BE2C (cell line): ENCODE data around the gene ELP5.

Experiments used
- DNase-seq: peaks from one replicate; pipeline ENCODE4 v3.0.0-alpha.2; 2020
- H3K27me3 ChIP-seq: fragments of 250-450 bp; sonication (Bioruptor Pico); 2 replicates; pipeline ENCODE4 v1.5.1; 2020; ENCODE audit warnings: mild to moderate bottlenecking
- H3K36me3 ChIP-seq: fragments of 250-450 bp; sonication (Bioruptor Pico); 2 replicates; pipeline ENCODE4 v1.5.1; 2020; ENCODE audit warnings: mild to moderate bottlenecking
- H3K4me1 ChIP-seq: fragments of 250-450 bp; sonication (Bioruptor Pico); 2 replicates; pipeline ENCODE4 v1.5.1; 2020
- H3K4me3 ChIP-seq: 2 replicates; pipeline ENCODE4 v1.5.1; 2011; ENCODE audit warnings: low read depth, low read length
- H3K9me3 ChIP-seq: fragments of 250-450 bp; sonication (Bioruptor Pico); 2 replicates; pipeline ENCODE4 v1.5.1; 2020
- TF ChIP-seq, protein P1 (sequence below): IDR thresholded peaks from 2 replicates; pipeline ENCODE4 v1.5.1; 2012; ENCODE audit warnings: mild to moderate bottlenecking, low read depth, low read length

Gene ELP5

DNA sequence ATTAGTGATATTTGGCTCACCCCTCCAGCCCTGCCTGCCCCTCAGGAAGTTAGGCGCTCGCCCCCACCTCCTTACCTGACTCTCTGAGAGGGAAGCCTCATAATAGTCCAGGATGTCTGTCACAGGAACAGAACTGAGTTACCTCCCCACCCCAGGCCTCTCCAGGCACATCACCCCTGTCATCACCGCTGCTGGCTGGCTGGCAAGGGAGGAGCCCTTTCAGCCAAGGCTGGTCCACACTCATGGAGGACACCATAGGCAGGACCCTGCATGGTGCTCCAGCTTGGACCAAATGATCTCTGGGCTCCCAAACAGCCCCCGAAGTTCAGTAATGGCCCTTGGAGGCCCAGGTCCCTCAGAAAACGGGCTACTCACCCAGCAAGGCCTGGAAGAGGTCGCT, 33.8 kb upstream of the ELP5 start:
- peaks cover 8% of the 10 kb centered on the region; the same call in 1 of the 2 replicates for H3K4me1 ChIP-seq
- DNase-seq = no peak
- peaks cover 4% of the 10 kb centered on the region for H3K36me3 ChIP-seq
- TF ChIP-seq, protein P1, sequence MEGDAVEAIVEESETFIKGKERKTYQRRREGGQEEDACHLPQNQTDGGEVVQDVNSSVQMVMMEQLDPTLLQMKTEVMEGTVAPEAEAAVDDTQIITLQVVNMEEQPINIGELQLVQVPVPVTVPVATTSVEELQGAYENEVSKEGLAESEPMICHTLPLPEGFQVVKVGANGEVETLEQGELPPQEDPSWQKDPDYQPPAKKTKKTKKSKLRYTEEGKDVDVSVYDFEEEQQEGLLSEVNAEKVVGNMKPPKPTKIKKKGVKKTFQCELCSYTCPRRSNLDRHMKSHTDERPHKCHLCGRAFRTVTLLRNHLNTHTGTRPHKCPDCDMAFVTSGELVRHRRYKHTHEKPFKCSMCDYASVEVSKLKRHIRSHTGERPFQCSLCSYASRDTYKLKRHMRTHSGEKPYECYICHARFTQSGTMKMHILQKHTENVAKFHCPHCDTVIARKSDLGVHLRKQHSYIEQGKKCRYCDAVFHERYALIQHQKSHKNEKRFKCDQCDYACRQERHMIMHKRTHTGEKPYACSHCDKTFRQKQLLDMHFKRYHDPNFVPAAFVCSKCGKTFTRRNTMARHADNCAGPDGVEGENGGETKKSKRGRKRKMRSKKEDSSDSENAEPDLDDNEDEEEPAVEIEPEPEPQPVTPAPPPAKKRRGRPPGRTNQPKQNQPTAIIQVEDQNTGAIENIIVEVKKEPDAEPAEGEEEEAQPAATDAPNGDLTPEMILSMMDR = no peak
- no peaks in the 10 kb centered on the region for H3K27me3 ChIP-seq
- H3K9me3 ChIP-seq = no peaks in the 10 kb centered on the region
- H3K4me3 ChIP-seq = no peak overlapping the region

DNA sequence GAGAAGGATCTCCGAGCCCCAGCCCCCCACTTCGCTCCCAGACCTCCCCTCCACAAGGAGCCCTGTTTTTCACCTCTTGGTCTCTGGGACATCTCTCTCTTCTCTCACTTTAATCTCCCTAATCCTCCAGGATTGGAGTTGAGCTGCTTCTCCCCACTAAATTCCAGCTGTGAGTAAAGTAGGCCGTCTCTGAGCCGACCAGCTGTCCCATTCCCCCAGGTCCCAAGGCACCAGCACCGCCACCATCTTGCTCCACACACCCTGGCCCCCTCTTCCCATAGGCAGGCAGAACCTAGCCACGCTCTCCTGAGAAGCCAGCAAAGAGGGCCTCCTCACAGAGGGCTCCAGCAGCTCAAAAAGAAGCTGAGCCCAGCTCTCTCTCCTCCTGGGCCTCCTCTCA, 33.3 kb upstream of the ELP5 start:
- TF ChIP-seq, protein P1 = no peak
- H3K27me3 ChIP-seq = no peaks in the 10 kb centered on the region
- H3K36me3 ChIP-seq = peaks cover 10% of the 10 kb centered on the region
- peaks cover 8% of the 10 kb centered on the region; the same call in 1 of the 2 replicates for H3K4me1 ChIP-seq
- DNase-seq = no peak
- H3K4me3 ChIP-seq = no peak overlapping the region
- no peaks in the 10 kb centered on the region for H3K9me3 ChIP-seq

DNA sequence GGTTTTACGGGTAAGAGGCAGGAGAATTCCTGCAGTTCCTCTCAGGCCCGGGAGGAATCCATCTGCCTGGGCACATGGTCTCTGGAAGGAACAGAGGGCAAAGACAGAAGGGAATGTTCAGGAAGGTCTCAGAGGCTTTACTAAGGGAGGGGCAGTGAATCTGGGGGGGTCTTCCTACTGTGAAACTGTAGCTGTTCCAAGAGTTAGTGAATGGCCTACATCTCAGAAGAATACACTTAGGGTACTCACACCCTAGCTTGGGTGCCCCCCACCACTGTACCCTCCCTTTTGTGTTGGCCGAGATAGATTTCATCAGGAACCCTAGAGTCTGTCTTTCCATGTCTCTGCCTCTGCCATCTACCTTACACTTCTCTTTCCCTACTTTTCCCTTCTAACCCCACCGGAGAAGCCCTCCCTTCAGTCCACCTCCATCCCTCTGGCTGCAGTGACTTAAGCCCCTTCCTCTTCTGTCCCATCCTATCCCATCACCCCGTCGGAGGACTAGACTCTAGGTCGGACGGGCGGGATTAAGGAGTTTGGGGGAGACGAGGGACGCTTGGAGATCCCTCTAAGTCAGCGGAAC, 32.7 kb upstream of the ELP5 start:
- peaks cover 14% of the 10 kb centered on the region for H3K36me3 ChIP-seq
- DNase-seq = no peak
- H3K9me3 ChIP-seq = no peaks in the 10 kb centered on the region
- no peaks in the 10 kb centered on the region for H3K27me3 ChIP-seq
- TF ChIP-seq, protein P1 = no peak
- H3K4me3 ChIP-seq = peak overlapping the region; percentile 72
- peaks cover 8% of the 10 kb centered on the region; the same call in 1 of the 2 replicates for H3K4me1 ChIP-seq

DNA sequence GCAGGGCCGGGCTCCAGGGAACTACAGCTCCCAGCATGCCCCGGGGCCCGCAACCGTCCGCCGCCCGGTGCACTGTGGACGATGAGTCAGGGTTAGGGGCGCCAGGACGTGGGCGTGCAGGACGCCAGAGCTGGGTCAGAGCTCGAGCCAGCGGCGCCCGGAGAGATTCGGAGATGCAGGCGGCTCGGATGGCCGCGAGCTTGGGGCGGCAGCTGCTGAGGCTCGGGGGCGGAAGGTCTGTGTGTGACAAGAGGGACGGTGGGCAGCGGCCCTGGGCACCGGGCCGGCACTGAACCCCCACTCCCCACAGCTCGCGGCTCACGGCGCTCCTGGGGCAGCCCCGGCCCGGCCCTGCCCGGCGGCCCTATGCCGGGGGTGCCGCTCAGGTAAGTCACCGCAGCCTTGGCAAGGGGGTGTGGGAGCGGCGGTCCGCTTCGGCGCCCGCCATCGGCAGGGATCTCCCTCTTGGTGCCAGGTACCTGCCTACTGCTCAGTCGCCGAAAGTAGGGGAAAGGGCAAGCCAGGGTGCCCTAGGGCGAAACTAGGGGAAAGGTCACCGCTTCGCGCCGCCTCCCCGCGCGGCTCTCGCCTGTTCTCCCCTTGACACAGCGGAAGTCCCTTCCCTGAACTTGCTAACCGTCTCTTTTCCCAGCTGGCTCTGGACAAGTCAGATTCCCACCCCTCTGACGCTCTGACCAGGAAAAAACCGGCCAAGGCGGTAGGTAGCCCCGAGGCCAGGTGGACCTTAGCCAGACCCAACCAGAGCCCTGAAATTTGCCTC, 32.0 kb upstream of the ELP5 start, which contains the start of the genes ACADVL and DLG4:
ACADVL (plus strand) TSS at position 127 of the 781 bp plus-strand sequence; CDS start at position 174, 47 bp downstream.
DLG4 (minus strand) TSS at position 25 of the 781 bp plus-strand sequence.
- Histone ChIP-seq H3K36me3 (peaks cover 14% of the 10 kb centered on the region), H3K9me3 (no peaks in the 10 kb centered on the region), H3K4me1 (peaks cover 8% of the 10 kb centered on the region; the same call in 1 of the 2 replicates), H3K4me3 (peak within 1 kb of the TSS; percentile 72), H3K27me3 (no peaks in the 10 kb centered on the region)
- peak; percentile 81 for DNase-seq
- TF ChIP-seq, protein P1 = no peak

DNA sequence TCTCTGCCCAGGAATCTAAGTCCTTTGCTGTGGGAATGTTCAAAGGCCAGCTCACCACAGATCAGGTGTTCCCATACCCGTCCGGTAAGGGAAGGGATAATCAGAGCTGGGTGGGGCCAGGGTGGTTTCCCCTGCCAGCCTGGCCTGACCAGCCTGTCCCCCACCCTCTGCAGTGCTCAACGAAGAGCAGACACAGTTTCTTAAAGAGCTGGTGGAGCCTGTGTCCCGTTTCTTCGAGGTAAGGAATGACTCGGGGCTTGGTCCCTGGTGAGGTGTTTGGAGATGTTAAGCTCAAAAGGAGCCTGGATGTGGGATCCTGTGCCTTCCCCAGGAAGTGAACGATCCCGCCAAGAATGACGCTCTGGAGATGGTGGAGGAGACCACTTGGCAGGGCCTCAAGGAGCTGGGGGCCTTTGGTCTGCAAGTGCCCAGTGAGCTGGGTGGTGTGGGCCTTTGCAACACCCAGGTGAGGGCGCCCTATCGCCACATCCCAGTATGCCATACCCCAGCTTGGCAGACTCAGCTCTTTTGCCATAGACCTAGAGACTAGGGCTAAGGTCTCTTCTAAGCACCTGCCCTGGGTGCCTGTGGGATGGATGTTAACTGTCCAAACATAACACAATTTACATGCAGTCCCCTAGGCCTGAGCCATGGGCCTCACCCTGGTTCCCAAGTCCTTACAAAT, 31.3 kb upstream of the ELP5 start:
- H3K4me1 ChIP-seq = peaks cover 5% of the 10 kb centered on the region; the same call in 1 of the 2 replicates
- peak overlapping the region; percentile 72 for H3K4me3 ChIP-seq
- TF ChIP-seq, protein P1 = peak; percentile 57
- DNase-seq = peak; percentile 67
- H3K36me3 ChIP-seq = peaks cover 14% of the 10 kb centered on the region
- no peaks in the 10 kb centered on the region for H3K9me3 ChIP-seq
- H3K27me3 ChIP-seq = no peaks in the 10 kb centered on the region
